Central memory CD8-positive, alpha-beta T cell (primary cell): Measurements from ENCODE around the gene FDPS.

Experiments
- ATAC-seq: fragments of 150-1000 bp; cut with Tn5 transposase; replicated peaks from 2 replicates; pipeline ENCODE4 v1.10.0; 2022; ENCODE audit warnings: mild to moderate bottlenecking, moderate FRiP score, moderate number of reproducible peaks; ENCODE audit not compliant: poor library complexity, severe bottlenecking; ENCODE audit errors: extremely low read depth
- DNase-seq, 2 donors: peaks; one replicate each; pipeline ENCODE4 v3.0.0; 2021; ENCODE audit warnings: low spot score in 2 of 2
- H3K27ac Mint-ChIP-seq: one replicate; pipeline ENCODE4 v1.8.0; 2022; ENCODE audit warnings: low read depth, mild to moderate bottlenecking, moderate library complexity, mixed read lengths
- H3K27me3 Mint-ChIP-seq: one replicate; pipeline ENCODE4 v1.8.0; 2022; ENCODE audit warnings: mixed read lengths
- H3K36me3 Mint-ChIP-seq: one replicate; pipeline ENCODE4 v1.8.0; 2022; ENCODE audit warnings: mild to moderate bottlenecking, moderate library complexity, mixed read lengths; ENCODE audit not compliant: insufficient read depth
- H3K4me1 Mint-ChIP-seq: one replicate; pipeline ENCODE4 v1.8.0; 2022; ENCODE audit warnings: mixed read lengths
- H3K4me3 Mint-ChIP-seq: one replicate; pipeline ENCODE4 v1.8.0; 2022; ENCODE audit warnings: mild to moderate bottlenecking, moderate library complexity, mixed read lengths
- H3K9me3 Mint-ChIP-seq: one replicate; pipeline ENCODE4 v1.8.0; 2022; ENCODE audit warnings: mixed read lengths

Gene FDPS

GRCh38 chr1:155294520-155295182 lies 14.0 kb upstream of the FDPS start:
- H3K4me3 Mint-ChIP-seq, result no peak overlapping the region

GRCh38 chr1:155295183-155295941 lies 13.3 kb upstream of the FDPS start:
- Mint-ChIP-seq H3K4me1 (peaks cover 5% of the 10 kb centered on the region), H3K4me3 (no peak overlapping the region)

More at GRCh38 chr1:155294520-155295182, 14.0 kb upstream of the FDPS start:
- ATAC-seq (no peak), DNase-seq (no peak)
- H3K9me3 Mint-ChIP-seq, result no peaks in the 10 kb centered on the region
- no peak overlapping the region for H3K27ac Mint-ChIP-seq
- peaks cover 2% of the 10 kb centered on the region for H3K36me3 Mint-ChIP-seq
- peaks cover 5% of the 10 kb centered on the region for H3K4me1 Mint-ChIP-seq
- peaks cover 40% of the 10 kb centered on the region for H3K27me3 Mint-ChIP-seq

GRCh38 chr1:155295942-155296267 lies 12.8 kb upstream of the FDPS start:
- peaks cover 40% of the 10 kb centered on the region for H3K27me3 Mint-ChIP-seq
- ATAC-seq, result no peak
- no peak for DNase-seq
- H3K9me3 Mint-ChIP-seq, result no peaks in the 10 kb centered on the region
- H3K27ac Mint-ChIP-seq, result no peak overlapping the region
- H3K4me1 Mint-ChIP-seq, result peaks cover 5% of the 10 kb centered on the region
- no peak overlapping the region for H3K4me3 Mint-ChIP-seq
- peaks cover 2% of the 10 kb centered on the region for H3K36me3 Mint-ChIP-seq

More at GRCh38 chr1:155295183-155295941, 13.3 kb upstream of the FDPS start:
- peaks cover 40% of the 10 kb centered on the region for H3K27me3 Mint-ChIP-seq
- ATAC-seq (no peak), DNase-seq (no peak)
- peaks cover 2% of the 10 kb centered on the region for H3K36me3 Mint-ChIP-seq
- no peaks in the 10 kb centered on the region for H3K9me3 Mint-ChIP-seq
- H3K27ac Mint-ChIP-seq, result no peak overlapping the region

- H3K4me3 Mint-ChIP-seq, result no peak overlapping the region
- peaks cover 40% of the 10 kb centered on the region for H3K27me3 Mint-ChIP-seq
- H3K36me3 Mint-ChIP-seq, result peaks cover 2% of the 10 kb centered on the region
- no peak for DNase-seq
- peaks cover 5% of the 10 kb centered on the region for H3K4me1 Mint-ChIP-seq
- H3K27ac Mint-ChIP-seq, result no peak overlapping the region
- H3K9me3 Mint-ChIP-seq, result no peaks in the 10 kb centered on the region
- no peak for ATAC-seq
Observed at GRCh38 chr1:155296661-155297060, 12.0 kb upstream of the FDPS start.

GRCh38 chr1:155297384-155297783 lies 11.3 kb upstream of the FDPS start:
- H3K4me3 Mint-ChIP-seq, result no peak overlapping the region
- no peaks in the 10 kb centered on the region for H3K9me3 Mint-ChIP-seq
- DNase-seq, result no peak
- H3K4me1 Mint-ChIP-seq, result peaks cover 5% of the 10 kb centered on the region
- ATAC-seq, result no peak
- peaks cover 40% of the 10 kb centered on the region for H3K27me3 Mint-ChIP-seq
- H3K27ac Mint-ChIP-seq, result no peak overlapping the region
- H3K36me3 Mint-ChIP-seq, result peaks cover 2% of the 10 kb centered on the region

GRCh38 chr1:155300024-155300423 lies 8.6 kb upstream of the FDPS start:
- no peak for DNase-seq
- Mint-ChIP-seq H3K36me3 (peaks cover 1% of the 10 kb centered on the region), H3K9me3 (no peaks in the 10 kb centered on the region), H3K4me3 (no peak overlapping the region), H3K27ac (no peak overlapping the region), H3K4me1 (peaks cover under 1% of the 10 kb centered on the region), H3K27me3 (peaks cover 32% of the 10 kb centered on the region)
- no peak for ATAC-seq

- Mint-ChIP-seq H3K9me3 (no peaks in the 10 kb centered on the region), H3K4me3 (no peak overlapping the region), H3K27me3 (peaks cover 25% of the 10 kb centered on the region), H3K36me3 (peaks cover 1% of the 10 kb centered on the region), H3K27ac (no peak overlapping the region), H3K4me1 (no peaks in the 10 kb centered on the region)
- DNase-seq (no peak), ATAC-seq (no peak)
Observed at GRCh38 chr1:155300553-155301329, 7.9 kb upstream of the FDPS start.

GRCh38 chr1:155301342-155301841 lies 7.3 kb upstream of the FDPS start, which contains the start of gene PKLR:
TSS of gene PKLR (minus strand) at chr1:155301438. CDS start at chr1:155301395, 43 bp downstream.
- Mint-ChIP-seq H3K9me3 (no peaks in the 10 kb centered on the region), H3K27me3 (peaks cover 18% of the 10 kb centered on the region), H3K27ac (no peak within 1 kb of the TSS), H3K4me3 (no peak within 1 kb of the TSS), H3K4me1 (no peaks in the 10 kb centered on the region), H3K36me3 (peaks cover 1% of the 10 kb centered on the region)
- no peak for ATAC-seq
- no peak for DNase-seq

- Mint-ChIP-seq H3K27me3 (no peaks in the 10 kb centered on the region), H3K9me3 (no peaks in the 10 kb centered on the region), H3K4me1 (peaks cover 16% of the 10 kb centered on the region), H3K4me3 (no peak overlapping the region), H3K27ac (no peak overlapping the region), H3K36me3 (peaks cover 7% of the 10 kb centered on the region)
- no peak for ATAC-seq
- DNase-seq, result no peak
Observed at GRCh38 chr1:155304558-155305063, 4.1 kb upstream of the FDPS start.

- DNase-seq, result no peak
- Mint-ChIP-seq H3K9me3 (no peaks in the 10 kb centered on the region), H3K27ac (no peak overlapping the region)
Observed at GRCh38 chr1:155305881-155306391, 2.7 kb upstream of the FDPS start.

GRCh38 chr1:155307247-155307740 lies 1.4 kb upstream of the FDPS start:
- Mint-ChIP-seq H3K4me3 (no peak overlapping the region), H3K27me3 (no peaks in the 10 kb centered on the region), H3K36me3 (peaks cover 14% of the 10 kb centered on the region), H3K9me3 (no peaks in the 10 kb centered on the region), H3K4me1 (peaks cover 27% of the 10 kb centered on the region), H3K27ac (no peak overlapping the region)
- ATAC-seq (no peak), DNase-seq (no peak)

More at GRCh38 chr1:155305881-155306391, 2.7 kb upstream of the FDPS start:
- Mint-ChIP-seq H3K27me3 (no peaks in the 10 kb centered on the region), H3K36me3 (peaks cover 7% of the 10 kb centered on the region), H3K4me1 (peaks cover 23% of the 10 kb centered on the region), H3K4me3 (no peak overlapping the region)
- no peak for ATAC-seq

GRCh38 chr1:155309423-155310021 lies 856 bp downstream of the FDPS start:
- peaks cover 19% of the 10 kb centered on the region for H3K36me3 Mint-ChIP-seq
- H3K27me3 Mint-ChIP-seq, result no peaks in the 10 kb centered on the region
- DNase-seq (no peak), ATAC-seq (no peak)
- no peaks in the 10 kb centered on the region for H3K9me3 Mint-ChIP-seq
- H3K4me1 Mint-ChIP-seq, result peaks cover 27% of the 10 kb centered on the region
- H3K4me3 Mint-ChIP-seq, result peak overlapping the region; percentile 91
- H3K27ac Mint-ChIP-seq, result peak overlapping the region; percentile 97
